Measurements from ENCODE around the gene CYS1.
"Not testable (repeated sequence)": the region's sequence is repeated elsewhere in the genome, so short reads cannot be mapped to it uniquely, and the experiment has no call there.

CYS1 gene

DNA sequence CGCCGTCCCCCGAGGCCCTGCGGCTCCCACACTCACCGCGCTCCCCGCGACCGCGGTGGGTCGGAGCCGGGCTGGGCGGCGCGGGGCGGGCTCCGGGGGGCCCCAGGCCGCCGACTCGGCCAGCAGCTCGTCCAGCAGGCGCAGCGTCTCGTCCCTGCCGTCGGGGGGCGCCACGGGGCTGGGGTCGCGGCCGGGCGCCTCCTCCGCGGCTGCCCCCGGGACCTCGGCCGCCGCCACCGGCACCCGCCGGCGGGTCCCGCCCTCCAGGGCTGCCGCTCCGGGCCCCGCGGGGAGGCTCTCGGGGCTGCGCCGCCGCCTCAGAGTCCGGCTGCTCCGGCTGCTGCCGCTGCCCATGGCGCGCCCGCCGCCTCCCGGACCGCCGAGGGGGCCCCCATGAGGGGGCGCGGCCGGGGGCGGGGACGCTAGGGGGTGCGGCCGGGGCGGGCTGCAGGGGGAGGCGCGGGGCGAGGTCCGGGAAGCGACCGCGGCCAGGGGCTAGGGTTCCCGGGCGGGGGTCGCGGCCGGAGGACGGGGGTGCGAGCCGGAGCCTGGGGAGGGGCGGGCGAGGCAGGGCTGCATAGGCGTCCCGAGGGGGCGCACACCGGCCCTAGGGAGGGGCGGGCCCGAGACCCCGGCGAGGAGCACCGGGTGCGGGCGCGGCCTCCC lies at the start of gene CYS1:
Gene CYS1 (minus strand): TSS at position 542 of the 666 bp plus-strand sequence. CDS start 188 bp downstream, at position 354.
- DNase-seq (ENCODE audit: low read depth): no peak

DNA sequence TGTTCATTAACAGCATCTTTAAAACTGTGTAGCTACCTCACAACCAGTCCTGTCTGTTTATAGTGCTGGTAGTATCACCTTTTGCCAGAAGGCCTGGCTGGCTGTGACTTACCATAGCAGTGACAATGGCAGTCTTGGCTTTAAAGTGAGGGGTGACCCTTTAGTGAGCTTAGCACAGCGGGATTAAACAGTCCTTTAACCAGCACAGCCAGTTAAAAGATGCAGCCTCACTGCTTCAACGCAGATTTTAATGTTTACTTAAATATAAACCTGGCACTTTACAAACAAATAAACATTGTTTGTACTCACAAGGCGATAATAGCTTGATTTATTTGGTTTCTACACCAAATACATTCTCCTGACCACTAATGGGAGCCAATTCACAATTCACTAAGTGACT lies 49.3 kb upstream of the CYS1 start:
- DNase-seq (ENCODE audit: low read depth): no peak

GRCh38 chr2:10128420-10128819 lies 48.2 kb upstream of the CYS1 start:
- DNase-seq (ENCODE audit: low read depth): no peak

DNA sequence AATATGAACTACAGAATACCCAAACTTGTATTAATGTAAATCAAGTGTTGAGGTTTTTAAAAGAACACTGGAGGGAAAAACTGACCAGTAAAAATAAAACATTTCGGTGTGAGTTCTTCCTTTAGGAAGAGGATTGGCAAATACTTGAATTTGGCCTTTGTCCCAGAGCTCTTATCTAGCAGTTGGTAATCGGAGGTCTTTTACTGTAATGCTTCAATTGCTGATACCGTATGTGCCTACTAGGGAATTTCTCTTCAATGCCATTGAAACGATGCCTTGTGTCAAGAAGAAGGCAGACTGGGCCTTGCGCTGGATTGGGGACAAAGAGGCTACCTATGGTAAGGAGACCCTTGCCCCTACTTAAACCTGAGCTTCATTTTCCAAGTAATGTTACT lies 46.4 kb upstream of the CYS1 start:
- DNase-seq (ENCODE audit: low read depth): no peak

- DNase-seq (ENCODE audit: low read depth): no peak
Measured at GRCh38 chr2:10125842-10126631, 45.8 kb upstream of the CYS1 start.

DNA sequence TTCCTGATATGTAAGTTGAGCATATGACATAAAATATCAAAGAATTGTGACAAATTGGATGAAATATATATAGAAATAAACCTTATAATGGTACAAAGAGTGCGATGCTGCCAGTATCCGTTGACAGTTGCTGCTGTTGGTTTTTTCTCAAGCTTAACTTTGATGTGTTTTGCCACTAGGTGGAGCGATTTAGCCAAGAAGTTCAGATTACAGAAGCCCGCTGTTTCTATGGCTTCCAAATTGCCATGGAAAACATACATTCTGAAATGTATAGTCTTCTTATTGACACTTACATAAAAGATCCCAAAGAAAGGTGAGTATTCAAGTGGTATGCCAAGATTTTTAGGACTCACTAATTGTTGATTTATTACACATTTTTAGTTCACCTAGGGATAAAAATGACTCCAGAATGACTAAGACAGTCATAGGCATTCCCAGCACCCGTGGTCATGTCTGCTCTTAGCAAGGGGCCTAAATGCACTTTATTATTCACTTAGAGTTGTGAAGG lies 44.4 kb upstream of the CYS1 start:
- DNase-seq (ENCODE audit: low read depth): peak; percentile 58

- DNase-seq (ENCODE audit: low read depth): no peak
Measured at GRCh38 chr2:10123281-10123680, 43.1 kb upstream of the CYS1 start.

- peak; percentile 80 for DNase-seq (ENCODE audit: low read depth)
Measured at GRCh38 chr2:10122500-10123280, 42.5 kb upstream of the CYS1 start, which contains the start of gene RRM2. RRM2 (plus strand) TSS chr2:10122739; CDS start chr2:10122799, 60 bp downstream.

- no peak for DNase-seq (ENCODE audit: low read depth)
Measured at GRCh38 chr2:10120877-10121574, 40.8 kb upstream of the CYS1 start.

- DNase-seq (ENCODE audit: low read depth): peak; percentile 97
Measured at GRCh38 chr2:10120158-10120876, 40.1 kb upstream of the CYS1 start.

DNA sequence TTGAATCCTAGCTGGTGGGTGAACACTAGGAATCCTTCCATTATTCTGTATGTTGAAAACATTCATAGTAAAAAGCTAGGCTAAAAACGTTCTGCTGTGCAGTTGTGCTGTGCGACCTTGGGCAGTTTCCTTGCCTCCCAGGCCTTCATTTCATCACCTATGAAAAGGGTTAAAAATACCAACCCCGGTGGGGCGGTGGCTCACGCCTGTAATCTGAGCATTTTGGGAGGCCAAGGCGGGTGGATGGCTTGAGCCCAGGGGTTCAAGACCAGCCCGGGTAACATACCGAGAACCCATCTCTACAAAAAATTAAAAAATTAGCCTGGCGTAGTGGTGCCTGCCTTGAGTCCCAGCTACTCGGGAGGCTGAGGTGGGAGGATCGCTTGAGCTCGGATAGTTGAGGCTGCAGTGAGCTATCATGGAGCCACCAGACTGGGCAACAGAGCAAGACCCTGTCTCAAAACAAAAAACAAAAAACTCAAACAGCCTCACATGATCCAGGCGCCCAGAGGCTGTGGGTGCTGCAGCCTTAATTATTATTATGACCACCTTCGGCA lies 39.5 kb upstream of the CYS1 start:
- DNase-seq (ENCODE audit: low read depth): no peak

GRCh38 chr2:10119027-10119325 lies 38.8 kb upstream of the CYS1 start:
- no peak for DNase-seq (ENCODE audit: low read depth)

- no peak for DNase-seq (ENCODE audit: low read depth)
Measured at GRCh38 chr2:10109311-10109710, 29.1 kb upstream of the CYS1 start.

DNA sequence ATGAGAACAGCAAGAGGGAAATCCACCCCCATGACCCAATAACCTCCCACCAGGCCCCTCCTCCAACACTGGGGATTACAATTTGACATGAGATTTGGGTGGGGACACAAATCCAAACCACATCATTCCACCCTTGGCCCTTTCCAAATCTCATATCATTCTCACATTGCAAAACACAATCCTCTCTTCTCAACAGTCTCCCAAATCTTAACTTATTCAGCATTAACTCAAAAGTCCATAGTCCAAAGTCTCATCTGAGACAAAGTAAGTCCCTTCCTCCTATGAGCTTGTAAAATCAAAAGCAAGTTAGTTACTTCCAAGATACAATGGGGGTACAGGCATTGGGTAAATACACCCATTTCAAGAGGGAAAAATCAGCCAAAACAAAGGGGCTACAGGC lies 24.7 kb upstream of the CYS1 start:
- not testable (repeated sequence) for DNase-seq (ENCODE audit: low read depth)

GRCh38 chr2:10103179-10103578 lies 23.0 kb upstream of the CYS1 start:
- DNase-seq (ENCODE audit: low read depth): no peak

DNA sequence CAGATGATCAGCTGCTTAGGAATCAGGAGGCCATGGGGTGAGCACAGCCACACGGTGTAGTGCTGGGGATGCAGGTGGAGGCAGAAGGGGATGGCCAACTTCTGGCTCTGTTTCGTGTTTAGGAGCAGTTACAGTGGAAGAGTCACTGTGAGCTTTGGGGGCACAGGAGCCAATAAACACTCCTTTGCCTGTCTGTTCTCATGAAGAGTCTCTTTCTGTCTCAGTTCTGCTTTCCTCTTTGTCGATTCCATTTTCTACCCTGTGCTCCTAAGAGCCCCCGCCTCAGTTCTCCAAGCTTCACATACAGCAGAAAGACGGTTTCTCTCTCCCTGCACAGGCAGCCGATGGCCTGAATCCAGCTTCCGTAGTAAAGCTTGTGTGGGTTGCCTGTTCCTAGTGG lies 21.3 kb upstream of the CYS1 start:
- no peak for DNase-seq (ENCODE audit: low read depth)

DNA sequence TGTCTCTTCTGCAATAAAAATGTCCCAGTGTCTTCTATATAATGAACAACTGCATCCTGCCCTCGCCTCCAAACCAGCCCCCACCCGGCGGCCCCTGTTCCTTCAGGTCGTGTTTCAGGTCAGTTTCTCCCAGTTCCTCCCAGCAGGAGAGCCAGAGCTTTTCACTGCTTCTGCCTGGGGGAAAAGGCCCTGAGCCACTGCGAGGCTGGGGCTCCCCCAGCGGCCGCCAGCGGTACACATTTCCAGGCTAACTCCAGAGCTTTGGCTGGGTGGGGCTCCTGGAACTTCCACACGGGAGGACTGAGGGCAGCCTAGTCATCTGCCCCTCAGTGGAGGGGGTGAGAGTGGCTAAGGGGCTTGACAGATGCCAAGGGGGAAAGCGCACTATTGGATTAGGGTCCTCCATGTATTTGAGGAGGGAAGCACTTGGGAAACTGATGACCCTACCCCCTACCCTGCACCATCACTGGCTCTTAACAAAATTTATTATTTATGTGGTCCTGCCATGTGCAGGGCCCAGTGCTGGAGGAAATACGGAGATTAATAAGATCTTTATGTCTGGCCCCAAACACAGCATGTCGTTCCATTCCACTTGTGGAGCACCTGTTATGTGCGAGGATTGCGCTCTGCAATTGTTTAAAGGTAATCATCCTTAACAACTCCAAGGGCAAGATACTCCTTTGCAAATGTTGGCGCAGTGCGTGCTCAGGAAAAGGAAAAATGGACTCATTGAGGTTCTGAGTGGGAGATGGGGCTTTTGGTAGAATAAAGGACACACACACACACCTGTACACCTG lies 17.3 kb upstream of the CYS1 start:
- DNase-seq (ENCODE audit: low read depth): peak; percentile 38

- no peak for DNase-seq (ENCODE audit: low read depth)
Measured at GRCh38 chr2:10096641-10097040, 16.4 kb upstream of the CYS1 start.

- no peak for DNase-seq (ENCODE audit: low read depth)
Measured at GRCh38 chr2:10095175-10095574, 15.0 kb upstream of the CYS1 start.

DNA sequence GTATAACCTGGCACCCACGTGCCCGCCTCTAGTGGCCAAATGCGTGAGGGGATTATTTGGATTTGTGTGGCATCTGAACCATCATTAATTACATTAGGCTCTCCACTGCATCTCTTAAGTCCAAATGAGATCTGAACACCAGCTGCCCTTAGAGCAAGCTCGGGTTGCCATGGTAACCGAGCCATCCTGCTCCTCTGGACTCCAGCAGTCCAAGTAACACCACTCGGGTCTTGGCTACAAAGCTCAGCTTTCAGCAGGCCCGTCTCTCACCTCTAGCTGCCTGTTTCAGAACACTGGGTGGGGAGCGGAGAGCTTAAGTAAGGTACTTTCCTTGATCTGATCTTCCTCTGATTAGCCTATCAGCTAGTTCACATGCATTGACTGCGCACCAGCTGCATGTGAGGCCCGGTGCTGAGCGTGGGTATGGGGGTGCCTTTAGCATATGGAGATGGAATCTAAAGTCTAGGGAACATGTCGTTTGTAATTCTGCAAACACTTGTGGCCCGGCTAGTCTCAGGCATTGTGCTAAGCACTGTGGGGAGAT lies 14.1 kb upstream of the CYS1 start:
- no peak for DNase-seq (ENCODE audit: low read depth)
